Left renal pelvis (tissue), 4 donors: ENCODE data around the gene PLEK2. TPM values are rescaled to one million over a fixed set of nuclear protein-coding genes. Genes with fewer than 3 reads are reported as not detected.
A peak's percentile ranks its signal among the peaks of the same experiment; 100 is the strongest.
"Not testable (repeated sequence)": the region's sequence is repeated elsewhere in the genome, so short reads cannot be mapped to it uniquely, and the experiment has no call there.

ENCODE experiments used
- DNase-seq, 4 donors: peaks; one replicate each; pipeline ENCODE4 v3.0.0-alpha.2; 2013; ENCODE audit warnings: low read depth in 4 of 4, low spot score in 3 of 4
- polyA plus RNA-seq, 4 donors: library from polyadenylated mRNA; unstranded; fragments of 120-200 nt; gene quantifications; one replicate each; pipeline ENCODE4 v1.2.1, GENCODE V29; 2013; ENCODE audit not compliant: insufficient read length in 4 of 4

The PLEK2 gene
- polyA plus RNA-seq: 1 to 10 TPM; 1.4 to 3.2 (median 2.1) TPM

DNA sequence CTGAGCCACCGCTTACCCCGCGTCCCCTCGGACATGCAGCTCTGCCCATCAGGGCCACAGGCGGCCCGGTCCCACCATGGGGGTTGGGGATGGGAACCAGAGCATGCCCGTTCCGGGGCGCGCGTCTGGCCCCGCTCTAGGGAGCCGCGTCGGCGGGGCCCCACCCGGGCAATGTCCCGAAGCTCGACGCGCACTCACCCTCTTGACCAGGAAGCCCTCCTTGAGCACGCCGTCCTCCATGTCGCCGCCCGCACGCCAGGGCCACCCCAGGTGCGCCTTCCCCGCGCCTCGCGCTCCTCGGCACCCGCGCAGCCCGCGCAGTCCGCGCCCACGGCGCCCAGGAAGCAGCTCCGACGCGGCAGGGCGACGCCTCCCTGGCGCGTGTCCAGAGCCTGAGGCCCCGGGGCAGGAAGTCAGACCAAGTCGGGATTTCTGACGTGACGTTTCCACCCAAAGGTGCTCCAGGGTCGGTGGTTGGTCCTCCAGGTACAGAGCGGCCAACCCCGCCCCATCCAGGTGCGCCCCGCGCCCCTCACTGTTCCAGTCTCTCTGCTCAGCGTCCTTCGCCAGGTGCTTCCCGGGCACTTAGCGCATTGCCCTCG is at the start of gene PLEK2:
TSS of gene PLEK2 (minus strand) at position 346 of the 602 bp plus-strand sequence. CDS start at position 240, 106 bp downstream.
- DNase-seq: no peak

DNA sequence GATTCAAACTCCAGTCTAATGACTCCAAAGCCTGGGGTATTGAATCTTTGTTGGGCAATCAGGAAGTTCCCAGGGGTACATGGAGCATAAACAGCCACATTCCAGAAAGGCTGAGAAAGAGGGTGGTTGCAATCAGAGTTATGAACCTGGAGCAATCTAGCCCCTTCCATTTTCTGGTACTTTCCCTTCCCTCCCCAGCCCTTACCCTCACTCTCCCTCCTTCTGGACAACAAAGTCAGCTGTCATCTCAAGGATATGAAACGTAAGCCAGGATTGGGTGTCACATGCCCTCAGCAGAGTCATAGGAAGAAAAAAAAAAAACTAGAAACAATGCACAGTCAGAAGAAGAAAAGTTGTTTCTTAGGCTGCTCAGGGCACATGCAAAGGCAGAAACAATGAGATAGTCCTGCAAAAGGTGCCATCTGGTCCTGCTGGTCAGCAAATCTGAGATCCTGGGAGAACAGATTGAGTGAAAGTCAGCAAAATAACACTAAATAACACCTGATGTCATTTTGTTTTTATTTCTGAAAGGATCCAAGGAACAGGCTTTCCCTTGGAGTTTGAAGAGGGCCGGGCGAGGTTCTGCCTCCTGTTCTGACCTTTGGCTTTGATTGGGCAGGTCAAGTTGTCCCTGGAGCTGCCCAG is 49.5 kb upstream of the PLEK2 start:
- DNase-seq: no peak

GRCh38 chr14:67459336-67459735 is 47.4 kb upstream of the PLEK2 start:
- no peak for DNase-seq

DNA sequence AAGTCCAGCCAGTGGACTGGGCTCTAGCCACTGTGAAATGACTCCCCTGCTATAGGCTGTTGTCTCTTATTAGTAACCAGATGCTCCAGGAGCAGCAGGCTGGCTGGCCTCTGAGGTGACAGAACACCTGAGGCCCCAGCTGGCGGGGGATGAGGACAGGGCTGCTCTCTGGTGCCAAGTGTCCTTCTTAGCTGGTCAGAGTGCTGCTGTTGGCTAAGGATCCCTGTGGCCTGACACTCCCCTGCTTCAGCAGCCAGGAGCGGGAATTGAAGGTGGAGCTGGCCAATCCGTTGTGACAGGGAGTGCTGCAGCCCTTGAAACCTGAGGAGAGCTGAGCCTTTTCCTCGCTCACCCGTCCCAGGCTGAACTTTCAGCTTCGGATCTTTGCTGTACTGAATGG is 45.8 kb upstream of the PLEK2 start:
- peak in 3 of 4 donors; percentile 18 to 36 (median 18) for DNase-seq

GRCh38 chr14:67456732-67457131 is 44.8 kb upstream of the PLEK2 start:
- no peak for DNase-seq

DNA sequence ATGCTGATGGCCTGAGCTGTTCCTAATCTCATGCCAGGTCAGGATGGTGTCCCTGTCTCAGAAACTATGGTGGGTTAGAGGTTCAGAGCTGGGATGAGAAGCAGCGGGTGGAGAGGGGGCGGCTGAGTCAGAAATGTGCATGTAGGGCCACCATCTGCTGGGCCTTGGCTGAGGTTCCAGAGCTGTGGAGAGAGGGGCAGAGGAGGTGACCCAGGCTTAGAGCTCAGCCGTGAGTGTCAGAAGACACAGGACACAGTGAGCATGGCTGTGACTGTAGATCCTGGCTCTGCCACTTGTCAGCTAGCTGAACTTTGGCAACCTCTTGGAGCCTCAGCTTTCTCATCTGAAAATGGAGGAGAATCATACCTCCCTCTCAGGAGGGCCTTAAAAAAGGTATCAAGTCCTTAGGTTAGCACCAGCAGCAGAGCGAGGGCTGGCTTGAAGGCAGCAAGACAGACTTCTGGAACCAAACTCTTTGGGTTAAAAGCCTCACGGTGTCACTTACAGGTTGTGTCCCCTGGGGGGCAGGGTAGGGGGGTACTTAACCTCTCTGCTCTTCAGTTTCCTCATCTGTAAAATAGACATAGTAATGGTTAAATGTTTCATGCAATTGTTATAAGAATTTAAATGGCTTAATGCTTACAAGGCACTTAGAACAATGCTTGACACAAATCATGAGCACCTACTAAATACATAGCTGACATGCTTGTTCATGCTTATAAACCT is 41.8 kb upstream of the PLEK2 start:
- no peak for DNase-seq

GRCh38 chr14:67451667-67452066 is 39.7 kb upstream of the PLEK2 start:
- not testable (repeated sequence) for DNase-seq

- no peak for DNase-seq
Measured at GRCh38 chr14:67449096-67449495, 37.1 kb upstream of the PLEK2 start.

DNA sequence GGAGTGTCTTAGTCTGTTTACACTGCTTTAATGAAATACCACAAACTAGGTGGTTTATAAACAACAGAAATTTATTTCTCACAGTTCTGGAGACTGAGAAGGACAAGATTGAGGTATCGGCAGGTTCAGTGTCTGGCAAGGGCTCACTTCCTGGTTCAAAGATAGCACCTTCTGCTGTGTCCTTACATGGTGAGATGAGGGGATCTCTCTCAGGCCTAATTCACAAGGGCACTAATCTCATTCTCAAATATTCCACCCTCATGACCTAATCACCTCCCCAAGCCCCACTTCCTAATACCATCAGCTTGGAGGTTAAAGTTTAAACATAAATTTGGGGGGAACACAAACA is 35.0 kb upstream of the PLEK2 start:
- no peak for DNase-seq

DNA sequence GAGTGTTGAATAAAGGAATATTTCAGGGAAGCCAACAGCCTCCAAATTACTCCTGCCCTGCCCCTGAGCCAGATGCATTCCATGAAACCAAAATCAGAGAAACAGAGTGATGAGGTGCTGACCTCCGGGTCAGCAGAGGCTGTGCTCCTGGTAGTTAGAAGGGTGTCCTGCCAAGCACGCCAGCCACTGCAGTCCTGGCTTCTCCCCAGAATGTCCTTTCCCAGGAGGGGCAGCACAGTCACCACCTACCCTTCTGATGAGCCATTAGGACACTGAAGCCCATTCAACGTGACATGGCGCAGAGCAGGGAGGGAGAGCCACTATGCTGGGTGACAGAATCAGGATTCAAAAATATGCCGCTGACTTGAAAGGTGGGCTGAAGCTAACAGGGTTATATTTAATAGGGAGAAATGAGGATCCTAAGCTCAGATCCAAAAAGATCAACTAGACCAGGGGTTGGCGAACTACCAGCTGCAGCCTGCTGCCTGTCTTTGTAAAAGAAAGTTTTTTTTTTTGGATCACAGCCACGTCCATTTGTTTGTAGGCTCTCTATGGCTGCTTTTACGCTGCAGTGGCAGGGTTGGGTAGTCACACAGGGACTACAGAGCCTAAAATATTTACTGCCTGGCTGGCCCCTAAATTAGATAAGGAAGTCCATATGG is 34.5 kb upstream of the PLEK2 start:
- no peak for DNase-seq

- no peak for DNase-seq
Measured at GRCh38 chr14:67444395-67444794, 32.4 kb upstream of the PLEK2 start.

GRCh38 chr14:67442139-67442906 is 30.4 kb upstream of the PLEK2 start:
- no peak for DNase-seq

GRCh38 chr14:67441672-67442071 is 29.7 kb upstream of the PLEK2 start:
- DNase-seq: no peak

GRCh38 chr14:67441256-67441655 is 29.3 kb upstream of the PLEK2 start:
- no peak for DNase-seq

DNA sequence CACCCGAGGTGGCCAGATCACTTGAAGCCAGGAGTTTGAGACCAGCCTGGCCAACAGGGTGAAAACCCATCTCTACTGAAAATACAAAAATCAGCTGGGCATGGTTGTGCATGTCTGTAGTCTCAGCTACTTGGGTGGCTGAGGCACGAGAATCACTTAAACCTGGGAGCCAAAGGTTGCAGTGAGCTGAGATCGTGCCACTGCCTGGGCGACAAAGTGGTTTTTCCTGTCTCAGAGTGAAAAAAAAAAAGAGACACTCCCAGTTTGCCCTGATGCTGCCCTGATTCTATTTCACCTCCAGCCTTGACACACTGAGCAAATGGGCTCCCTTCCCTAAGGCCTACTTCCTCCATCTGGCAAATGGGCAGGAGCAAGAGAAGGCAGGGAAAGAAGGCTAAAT is 28.5 kb upstream of the PLEK2 start:
- DNase-seq: no peak

- DNase-seq: no peak
Measured at GRCh38 chr14:67438969-67439368, 27.0 kb upstream of the PLEK2 start.

DNA sequence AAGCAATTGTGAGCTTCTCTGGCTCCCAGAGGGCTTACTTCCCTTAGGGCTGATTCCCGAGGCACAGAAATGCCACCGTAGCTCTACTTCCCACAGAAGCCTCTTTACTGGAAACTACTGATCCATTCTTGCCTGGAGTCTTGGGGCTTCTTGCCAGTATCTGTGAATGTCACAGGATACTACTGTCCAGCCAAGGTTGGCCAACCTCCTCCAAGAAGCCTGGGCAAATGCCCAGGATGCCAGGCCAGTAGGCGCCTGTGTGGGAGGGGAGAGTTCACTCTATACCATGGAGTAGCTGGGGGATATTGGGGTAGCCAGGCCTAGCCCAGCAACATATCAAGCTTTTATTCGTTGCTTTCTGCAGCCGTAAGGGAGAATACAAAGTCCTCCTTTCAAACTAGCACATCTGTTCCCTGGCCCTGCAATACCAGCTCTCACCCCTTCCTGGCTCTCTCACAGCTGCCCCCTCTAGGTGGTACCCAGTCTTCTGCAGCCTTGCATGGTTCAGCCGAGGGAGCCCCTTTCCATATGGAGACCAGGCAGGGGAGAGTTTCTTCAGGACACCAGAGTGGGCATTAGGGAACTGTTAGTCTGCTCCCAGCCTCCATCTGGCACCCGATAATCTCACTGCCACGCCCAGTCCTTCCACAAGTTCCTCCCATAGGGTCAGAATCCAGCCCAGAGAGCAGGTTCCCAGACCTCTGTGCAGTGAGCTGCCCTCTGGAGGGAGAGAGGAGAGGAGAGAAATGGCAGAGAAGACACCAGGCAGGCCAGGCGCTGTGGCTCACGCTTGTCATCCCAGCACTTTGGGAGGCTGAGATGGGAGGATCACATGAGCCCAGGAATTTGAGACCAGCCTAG is 24.3 kb upstream of the PLEK2 start:
- DNase-seq: no peak

- DNase-seq: no peak
Measured at GRCh38 chr14:67435603-67436002, 23.6 kb upstream of the PLEK2 start.

DNA sequence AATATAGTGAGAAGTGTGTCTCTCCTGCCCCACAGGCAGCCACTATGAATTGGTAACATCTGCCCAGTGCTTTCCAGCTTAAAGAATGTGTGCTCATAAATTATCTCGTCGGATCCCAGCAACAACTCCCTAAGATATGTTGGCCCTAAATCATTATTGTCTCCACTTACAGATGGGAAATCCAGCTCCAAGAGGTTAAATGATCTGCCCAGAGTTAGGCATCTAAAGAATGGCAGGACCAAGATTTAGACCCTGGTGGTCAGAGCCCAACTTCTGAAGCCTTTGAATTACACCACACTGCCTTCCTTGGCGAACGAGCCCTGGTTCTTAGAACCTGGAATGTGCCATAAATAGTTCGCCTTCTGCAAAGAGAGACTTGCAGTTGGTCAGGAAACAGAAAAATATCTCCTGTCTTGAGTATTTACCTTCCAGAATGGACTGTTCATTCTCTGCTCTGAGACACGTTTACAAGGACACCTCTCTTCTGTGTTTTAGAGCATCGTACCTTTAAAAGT is 20.1 kb upstream of the PLEK2 start:
- DNase-seq: no peak
